ENCODE data around the gene TNRC18.

The TNRC18 gene

GRCh38 chr7:5428478-5429252 is 5.0 kb upstream of the TNRC18 start (continued):
- TF ChIP-seq ZNF76 (tag by site-specific recombination; IDR thresholded peaks at IDR 0.05; ENCODE audit: borderline replicate concordance, low read depth), result no peak
- TF ChIP-seq ZNF280C (tag by site-specific recombination; IDR thresholded peaks at IDR 0.05), result no peak
- peak; percentile 29; the same call in 1 of the 2 replicates for TF ChIP-seq ZBTB17 (tag by site-specific recombination; IDR thresholded peaks at IDR 0.05)
- TF ChIP-seq ZNF837 (tag by site-specific recombination; IDR thresholded peaks at IDR 0.05), result no peak
- TF ChIP-seq ZNF747 (tag by site-specific recombination; IDR thresholded peaks at IDR 0.05), result no peak
- TF ChIP-seq PRDM4 (tag by site-specific recombination; IDR thresholded peaks at IDR 0.05), result 0 out of 2 replicates have a peak, but pooled peaks have one; percentile 7
- TF ChIP-seq TCF7L2 (IDR thresholded peaks at IDR 0.05; ENCODE audit: borderline replicate concordance, low read depth, low read length), result no peak
- TF ChIP-seq ZNF341 (tag by site-specific recombination; IDR thresholded peaks at IDR 0.05; ENCODE audit: low read depth), result peak; percentile 54
- peak; percentile 33 for TF ChIP-seq GLIS1 (tag by site-specific recombination; IDR thresholded peaks at IDR 0.05)
- no peak for TF ChIP-seq ZBTB1 (tag by site-specific recombination; IDR thresholded peaks at IDR 0.05)
- 0 out of 2 replicates have a peak, but pooled peaks have one; percentile 6 for TF ChIP-seq TRIM28 (IDR thresholded peaks at IDR 0.05; ENCODE audit: borderline replicate concordance, low read length)
- no peak for TF ChIP-seq ZNF26 (tag by site-specific recombination; IDR thresholded peaks at IDR 0.05)
- peak; percentile 83; the same call in 1 of the 2 replicates for TF ChIP-seq IKZF3 (tag by site-specific recombination; IDR thresholded peaks at IDR 0.05)
- 0 out of 2 replicates have a peak, but pooled peaks have one; percentile 28 for TF ChIP-seq KLF8 (tag by site-specific recombination; IDR thresholded peaks at IDR 0.05)
- no peak for TF ChIP-seq HOXD13 (CRISPR knock-in tag; IDR thresholded peaks at IDR 0.05; ENCODE audit: borderline replicate concordance)
- TF ChIP-seq PRDM10 (tag by site-specific recombination; IDR thresholded peaks at IDR 0.05), result peak; percentile 90
- TF ChIP-seq ZNF660 (tag by site-specific recombination; IDR thresholded peaks at IDR 0.05), result no peak
- TF ChIP-seq BCL11B (tag by site-specific recombination; IDR thresholded peaks at IDR 0.05; ENCODE audit: low read depth), result 0 out of 2 replicates have a peak, but pooled peaks have one; percentile 24
- TF ChIP-seq ZNF398 (tag by site-specific recombination; IDR thresholded peaks at IDR 0.05), result no peak
- TF ChIP-seq ZNF114 (tag by site-specific recombination; IDR thresholded peaks at IDR 0.05), result no peak
- no peak for TF ChIP-seq INSM2 (tag by site-specific recombination; IDR thresholded peaks at IDR 0.05)
- no peak for TF ChIP-seq ZNF169 (tag by site-specific recombination; IDR thresholded peaks at IDR 0.05)
- TF ChIP-seq ZNF37A (tag by site-specific recombination; IDR thresholded peaks at IDR 0.05), result no peak
- TF ChIP-seq RBAK (tag by site-specific recombination; IDR thresholded peaks at IDR 0.05), result no peak
- TF ChIP-seq ZNF416 (tag by site-specific recombination; IDR thresholded peaks at IDR 0.05), result no peak

Data from HEK293 (cell line).